Measurements from ENCODE around the gene THADA.

The THADA gene

GRCh38 chr2:43349904-43350303 is 245.9 kb downstream of the THADA start:
- no peak for DNase-seq (ENCODE audit: low read depth)

GRCh38 chr2:43348908-43349661 is 246.8 kb downstream of the THADA start:
- DNase-seq (ENCODE audit: low read depth): no peak

- no peak for DNase-seq (ENCODE audit: low read depth)
Observed at GRCh38 chr2:43347746-43348145, 248.1 kb downstream of the THADA start.

- no peak for DNase-seq (ENCODE audit: low read depth)
Observed at GRCh38 chr2:43346602-43347567, 249.0 kb downstream of the THADA start.

GRCh38 chr2:43345872-43346271 is 250.0 kb downstream of the THADA start:
- DNase-seq (ENCODE audit: low read depth): no peak

- no peak for DNase-seq (ENCODE audit: low read depth)
Observed at GRCh38 chr2:43345391-43345813, 250.4 kb downstream of the THADA start.

GRCh38 chr2:43344868-43345373 is 250.9 kb downstream of the THADA start:
- no peak for DNase-seq (ENCODE audit: low read depth)

GRCh38 chr2:43343573-43344304 is 252.1 kb downstream of the THADA start:
- no peak for DNase-seq (ENCODE audit: low read depth)

GRCh38 chr2:43341959-43342757 is 253.7 kb downstream of the THADA start:
- DNase-seq (ENCODE audit: low read depth): no peak

GRCh38 chr2:43340945-43341356 is 254.9 kb downstream of the THADA start:
- no peak for DNase-seq (ENCODE audit: low read depth)

GRCh38 chr2:43340066-43340465 is 255.8 kb downstream of the THADA start:
- DNase-seq (ENCODE audit: low read depth): no peak

- DNase-seq (ENCODE audit: low read depth): no peak
Observed at GRCh38 chr2:43333656-43334144, 262.1 kb downstream of the THADA start.

- DNase-seq (ENCODE audit: low read depth): no peak
Observed at GRCh38 chr2:43333101-43333655, 262.7 kb downstream of the THADA start.

- no peak for DNase-seq (ENCODE audit: low read depth)
Observed at GRCh38 chr2:43332653-43333052, 263.2 kb downstream of the THADA start.

- no peak for DNase-seq (ENCODE audit: low read depth)
Observed at GRCh38 chr2:43331422-43331821, 264.4 kb downstream of the THADA start.

GRCh38 chr2:43329637-43330036 is 266.2 kb downstream of the THADA start:
- DNase-seq (ENCODE audit: low read depth): no peak

- DNase-seq (ENCODE audit: low read depth): no peak
Observed at GRCh38 chr2:43328832-43329231, 267.0 kb downstream of the THADA start.

GRCh38 chr2:43328133-43328532 is 267.7 kb downstream of the THADA start:
- DNase-seq (ENCODE audit: low read depth): no peak

- DNase-seq (ENCODE audit: low read depth): no peak
Observed at GRCh38 chr2:43327119-43327518, 268.7 kb downstream of the THADA start.

- no peak for DNase-seq (ENCODE audit: low read depth)
Observed at GRCh38 chr2:43326101-43326825, 269.6 kb downstream of the THADA start.

Data from T follicular helper cell (primary cell).